SK-N-SH (cell line): ENCODE data around the gene PMP22.

Experiments used
- MXI1 ChIP-seq: IDR thresholded peaks from 2 replicates; pipeline ENCODE4 v1.6.1; 2012; ENCODE audit warnings: mild to moderate bottlenecking, low read depth, low read length, improper control_type of control experiment
- POLR2AphosphoS5 ChIP-seq: IDR thresholded peaks from 2 replicates; pipeline ENCODE4 v1.6.1; 2012; ENCODE audit warnings: low read depth, low read length
- SIN3A ChIP-seq: IDR thresholded peaks from 2 replicates; pipeline ENCODE4 v1.6.1; 2012; ENCODE audit warnings: low read depth, mild to moderate bottlenecking, low read length, moderate library complexity, borderline replicate concordance
- TAF1 ChIP-seq: IDR thresholded peaks from 2 replicates; pipeline ENCODE4 v1.6.1; 2012; ENCODE audit warnings: low read depth, mild to moderate bottlenecking, low read length, moderate library complexity, borderline replicate concordance
- TCF12 ChIP-seq: IDR thresholded peaks from 2 replicates; pipeline ENCODE4 v1.4.0; 2012
- USF1 ChIP-seq: IDR thresholded peaks from 2 replicates; pipeline ENCODE4 v1.4.0; 2012; ENCODE audit warnings: low read depth, borderline replicate concordance
- TF ChIP-seq, protein P1 (sequence below): fragments of 200-600 bp; sonication (generic); IDR thresholded peaks from 2 replicates; pipeline ENCODE4 v1.6.1; 2017; ENCODE audit warnings: antibody characterized with exemption, mild to moderate bottlenecking, moderate library complexity

- TF ChIP-seq, protein P1, sequence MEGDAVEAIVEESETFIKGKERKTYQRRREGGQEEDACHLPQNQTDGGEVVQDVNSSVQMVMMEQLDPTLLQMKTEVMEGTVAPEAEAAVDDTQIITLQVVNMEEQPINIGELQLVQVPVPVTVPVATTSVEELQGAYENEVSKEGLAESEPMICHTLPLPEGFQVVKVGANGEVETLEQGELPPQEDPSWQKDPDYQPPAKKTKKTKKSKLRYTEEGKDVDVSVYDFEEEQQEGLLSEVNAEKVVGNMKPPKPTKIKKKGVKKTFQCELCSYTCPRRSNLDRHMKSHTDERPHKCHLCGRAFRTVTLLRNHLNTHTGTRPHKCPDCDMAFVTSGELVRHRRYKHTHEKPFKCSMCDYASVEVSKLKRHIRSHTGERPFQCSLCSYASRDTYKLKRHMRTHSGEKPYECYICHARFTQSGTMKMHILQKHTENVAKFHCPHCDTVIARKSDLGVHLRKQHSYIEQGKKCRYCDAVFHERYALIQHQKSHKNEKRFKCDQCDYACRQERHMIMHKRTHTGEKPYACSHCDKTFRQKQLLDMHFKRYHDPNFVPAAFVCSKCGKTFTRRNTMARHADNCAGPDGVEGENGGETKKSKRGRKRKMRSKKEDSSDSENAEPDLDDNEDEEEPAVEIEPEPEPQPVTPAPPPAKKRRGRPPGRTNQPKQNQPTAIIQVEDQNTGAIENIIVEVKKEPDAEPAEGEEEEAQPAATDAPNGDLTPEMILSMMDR, result no peak
- no peak for TF ChIP-seq USF1
- TF ChIP-seq MXI1, result no peak
- no peak for TF ChIP-seq TCF12
- no peak for TF ChIP-seq TAF1
- no peak for TF ChIP-seq POLR2AphosphoS5
- no peak for TF ChIP-seq SIN3A
Measured at GRCh38 chr17:15270628-15271381, 5.7 kb upstream of the PMP22 start.
